T follicular helper cell (primary cell): Measurements from ENCODE around the gene NOS1AP.

Experiments
- DNase-seq: peaks from one replicate; pipeline ENCODE4 v3.0.0-alpha.2; 2020; ENCODE audit warnings: low read depth

Gene NOS1AP

GRCh38 chr1:162367772-162368171, 298.3 kb downstream of the NOS1AP start:
- no peak for DNase-seq

DNA sequence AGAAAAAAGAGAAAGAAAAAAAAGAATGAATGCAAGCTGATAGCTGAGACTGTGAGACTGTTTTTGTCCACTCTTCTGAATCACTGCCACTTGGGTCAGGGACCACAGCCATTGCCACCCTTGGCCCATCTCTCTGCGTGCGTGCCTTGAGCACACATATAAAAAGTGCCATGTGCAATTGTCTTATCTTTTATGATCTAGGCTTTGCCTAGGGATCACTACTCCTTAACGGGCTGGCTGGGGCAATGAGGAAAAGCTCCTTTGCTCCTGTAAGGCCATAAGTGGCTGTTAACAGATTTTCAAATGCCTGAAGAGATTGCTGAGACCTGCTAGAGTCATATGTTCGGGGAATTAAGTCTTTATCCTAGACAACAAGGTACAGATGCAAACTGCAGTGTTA, 299.0 kb downstream of the NOS1AP start:
- DNase-seq, result no peak

- no peak for DNase-seq
These were observed 300.1 kb downstream of the NOS1AP start for GRCh38 chr1:162369571-162369970.

DNA sequence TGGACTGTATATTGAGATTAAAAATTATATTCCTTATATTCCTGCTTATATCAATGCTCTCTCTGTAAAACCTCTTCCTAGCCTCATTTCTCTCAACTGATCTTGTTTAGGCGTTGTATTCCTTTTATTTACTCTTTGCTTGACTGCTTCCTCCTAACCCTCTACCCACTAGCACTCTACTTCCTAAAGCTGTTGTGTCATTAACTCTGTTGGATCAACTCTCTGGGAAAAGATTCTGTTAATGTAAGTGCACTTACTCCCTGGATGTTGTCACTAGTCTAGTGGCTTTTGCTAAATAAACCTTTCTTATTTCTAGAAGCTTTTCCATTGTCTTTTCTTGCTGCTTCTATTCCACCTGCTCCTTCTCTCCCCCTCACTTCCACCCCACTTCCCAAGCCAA, 300.7 kb downstream of the NOS1AP start:
- no peak for DNase-seq

DNA sequence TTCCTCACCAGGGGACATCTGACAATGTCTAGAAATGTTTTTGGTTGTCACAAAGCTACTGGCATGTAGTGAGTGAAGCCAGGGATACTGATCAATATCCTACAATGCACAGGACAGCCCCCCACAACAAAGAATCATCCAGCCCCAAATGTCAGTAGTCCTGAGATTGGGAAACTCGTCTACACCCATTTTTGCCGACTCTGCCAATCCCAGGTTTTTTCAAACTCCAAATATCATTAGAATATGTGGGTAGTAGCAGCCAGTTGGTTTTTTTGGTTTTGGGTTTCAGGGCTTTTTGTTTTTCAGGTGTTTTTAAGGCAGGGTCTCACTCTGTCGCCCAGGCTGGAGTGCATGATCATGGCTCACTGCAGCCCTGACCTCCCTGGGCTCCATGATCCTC, 301.2 kb downstream of the NOS1AP start:
- DNase-seq, result no peak

GRCh38 chr1:162371611-162372010, 302.1 kb downstream of the NOS1AP start:
- no peak for DNase-seq

GRCh38 chr1:162372159-162373071, 302.9 kb downstream of the NOS1AP start:
- DNase-seq, result no peak

- no peak for DNase-seq
These were observed 303.6 kb downstream of the NOS1AP start for GRCh38 chr1:162373072-162373427.

DNA sequence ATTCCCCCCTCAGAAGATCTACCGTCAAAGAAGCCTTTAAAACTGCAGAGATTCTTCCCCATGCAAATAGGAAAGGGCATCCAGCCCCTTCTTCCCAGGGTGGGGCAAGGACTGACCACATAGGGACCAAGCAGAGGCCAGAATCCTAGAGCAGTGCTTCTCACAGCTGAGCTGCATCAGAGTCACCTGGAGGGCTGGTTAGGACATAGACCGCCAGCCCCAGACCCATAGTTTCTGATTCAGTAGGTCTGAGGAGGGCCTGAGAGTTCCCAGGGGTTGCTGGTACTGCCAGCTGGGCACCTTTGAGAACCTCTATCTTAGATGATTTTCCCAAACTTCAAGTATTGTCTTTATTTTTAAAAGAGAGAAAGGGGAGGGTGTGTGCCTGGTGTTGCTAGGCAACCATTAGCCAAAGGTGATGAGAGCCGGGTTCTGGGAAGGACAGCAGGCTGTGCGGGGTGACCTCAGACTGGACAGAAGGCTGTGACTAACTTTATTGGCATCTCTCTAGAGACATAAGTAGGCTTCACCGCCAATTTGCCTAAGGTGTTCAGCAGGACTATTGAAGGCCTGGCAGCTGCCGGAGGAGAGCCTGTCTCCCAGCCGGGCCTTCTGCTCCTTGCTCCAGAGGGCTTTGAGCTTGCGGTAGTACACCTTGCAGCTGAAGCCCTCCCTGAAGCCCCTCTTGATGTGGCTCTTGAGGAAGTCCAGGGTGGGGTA, 304.2 kb downstream of the NOS1AP start:
- no peak for DNase-seq

- no peak for DNase-seq
These were observed 304.9 kb downstream of the NOS1AP start for GRCh38 chr1:162374406-162374805.

DNA sequence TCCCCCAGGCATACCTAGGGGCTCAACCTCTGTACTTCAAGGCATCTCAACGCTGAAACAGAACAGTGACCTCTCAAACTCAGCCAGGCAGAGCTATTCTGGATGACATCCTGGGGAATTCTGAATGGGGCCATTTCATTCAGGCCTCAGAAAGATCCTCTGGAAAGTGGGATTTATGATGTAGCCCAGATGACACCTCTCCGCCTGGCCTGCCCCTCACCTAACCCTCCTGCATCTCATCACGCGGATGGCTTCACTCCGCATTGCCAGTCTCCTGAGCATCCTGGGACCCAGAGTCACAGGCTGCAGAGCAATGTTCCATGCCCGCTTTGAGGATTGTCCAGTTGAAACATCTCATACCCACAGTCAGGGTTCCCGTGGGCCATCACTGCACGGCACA, 306.0 kb downstream of the NOS1AP start:
- DNase-seq, result no peak

DNA sequence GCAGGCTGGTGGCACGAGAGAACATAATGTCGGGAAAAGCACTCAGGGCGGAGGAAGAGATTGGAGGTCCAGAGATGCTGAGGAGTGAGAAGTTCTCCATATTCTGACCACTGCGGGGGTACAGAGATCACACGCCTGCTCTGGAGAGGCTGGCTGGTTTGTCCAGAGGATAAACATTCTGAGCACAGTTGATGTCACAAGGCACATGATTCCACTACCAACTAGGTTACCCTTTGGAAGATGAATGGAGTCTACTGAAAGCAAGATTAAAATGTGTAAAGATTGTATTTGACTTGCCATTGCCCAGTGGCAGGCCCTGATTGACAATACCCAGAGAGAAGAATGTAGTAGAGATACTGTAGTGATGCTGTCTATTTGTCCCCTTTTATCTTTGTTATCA, 307.2 kb downstream of the NOS1AP start, which contains the start of gene SPATA46:
Gene SPATA46, minus strand, starts transcription at position 164 of the 400 bp plus-strand sequence. Its CDS starts 64 bp downstream, at position 100.
- DNase-seq, result no peak

GRCh38 chr1:162380061-162380846, 310.8 kb downstream of the NOS1AP start:
- no peak for DNase-seq

DNA sequence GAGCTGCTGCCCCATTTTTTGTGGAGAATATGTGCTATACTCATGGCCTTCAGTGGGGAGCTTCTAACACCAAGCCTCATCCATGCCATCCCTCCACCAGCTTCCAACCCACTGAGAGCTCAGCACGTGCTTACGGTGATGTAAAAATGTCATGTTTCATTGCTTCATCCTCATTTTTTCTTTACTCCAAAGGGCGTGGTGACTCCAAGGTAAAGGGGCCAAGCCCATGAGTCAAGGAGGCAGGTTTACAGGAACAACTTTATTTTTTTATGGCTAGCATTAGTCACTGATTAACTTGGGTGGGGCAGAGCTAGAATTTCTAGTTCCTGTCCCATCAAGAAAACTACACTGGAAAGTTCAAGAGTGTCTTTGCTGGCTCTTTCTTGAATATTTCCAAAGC, 311.9 kb downstream of the NOS1AP start, which contains the start of gene C1orf226:
Gene C1orf226, plus strand, starts transcription at position 346 of the 400 bp plus-strand sequence. CDS start 174 bp downstream, outside the sequence.
- DNase-seq, result no peak

- no peak for DNase-seq
These were observed 312.7 kb downstream of the NOS1AP start for GRCh38 chr1:162381941-162382750.

- DNase-seq, result no peak
These were observed 313.6 kb downstream of the NOS1AP start for GRCh38 chr1:162383091-162383490.

DNA sequence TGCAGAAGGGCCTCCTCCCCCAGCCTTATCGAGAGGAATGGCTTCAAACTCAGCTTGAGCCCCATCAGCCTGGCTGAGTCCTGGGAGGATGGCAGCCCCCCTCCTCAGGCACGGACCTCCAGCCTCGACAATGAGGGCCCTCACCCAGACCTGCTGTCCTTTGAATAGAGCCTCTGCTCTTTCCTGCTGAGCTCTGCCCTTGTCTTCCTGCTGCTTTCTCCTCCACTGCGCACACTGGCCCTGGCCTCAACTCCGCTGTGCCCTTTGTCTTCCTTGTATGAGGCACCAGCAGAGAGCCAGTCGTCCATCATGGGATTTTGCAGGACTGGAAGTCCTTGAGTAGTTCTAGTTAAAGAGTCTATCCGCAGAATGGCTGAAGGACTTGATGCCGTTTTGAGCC, 314.0 kb downstream of the NOS1AP start:
- no peak for DNase-seq

DNA sequence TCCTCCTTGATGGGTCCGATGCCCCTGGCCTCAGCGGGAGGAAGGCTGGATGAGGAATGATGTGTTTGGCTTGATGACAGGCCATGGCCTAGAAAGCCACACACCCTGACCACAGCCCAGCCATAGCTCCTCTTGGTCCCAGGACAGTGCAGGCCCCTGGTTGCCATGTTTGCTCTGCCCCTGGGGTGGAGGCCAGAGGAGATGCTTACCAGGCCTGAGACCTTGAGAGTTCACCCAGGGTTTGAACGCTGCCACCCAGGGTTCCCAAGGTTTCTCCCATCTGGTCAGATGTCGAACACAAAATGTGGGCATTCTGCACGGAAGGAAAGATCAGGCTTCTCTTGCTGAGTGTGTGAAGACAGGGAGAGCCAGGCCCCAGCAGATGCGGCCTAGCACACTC, 314.6 kb downstream of the NOS1AP start:
- DNase-seq, result no peak

DNA sequence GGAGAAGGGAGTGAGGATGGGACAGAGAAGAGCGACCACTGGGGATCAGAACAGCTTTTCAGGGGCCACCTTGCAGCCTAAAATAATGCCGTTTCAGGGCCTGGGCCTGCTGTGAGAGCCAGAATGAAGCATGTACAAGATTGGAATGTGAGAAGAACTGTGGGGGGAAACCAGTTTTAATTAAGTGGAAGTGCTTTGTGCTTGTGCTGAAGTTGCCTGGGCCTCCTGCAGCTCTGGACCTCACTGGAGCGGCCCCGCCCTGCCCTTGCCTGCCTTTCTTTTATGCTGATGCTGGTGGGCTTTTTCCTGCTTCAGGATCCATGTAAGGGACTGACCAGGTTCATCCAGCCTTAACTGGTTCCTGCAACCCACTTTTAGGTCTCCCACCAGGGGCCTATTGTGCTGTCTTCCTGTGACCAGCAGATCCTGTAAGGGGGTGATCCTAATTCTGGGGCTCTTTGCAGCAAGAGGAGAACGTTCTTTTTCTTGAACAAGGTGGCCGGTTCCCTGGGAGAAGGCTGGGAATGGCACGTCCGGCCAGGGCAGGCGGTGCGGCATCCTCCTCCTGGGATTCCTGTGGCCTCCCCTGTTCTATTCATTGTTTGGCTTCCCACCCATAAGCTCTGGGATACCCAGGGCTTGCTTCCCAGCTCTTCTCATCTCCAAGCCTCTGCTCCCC, 315.2 kb downstream of the NOS1AP start:
- DNase-seq, result no peak

DNA sequence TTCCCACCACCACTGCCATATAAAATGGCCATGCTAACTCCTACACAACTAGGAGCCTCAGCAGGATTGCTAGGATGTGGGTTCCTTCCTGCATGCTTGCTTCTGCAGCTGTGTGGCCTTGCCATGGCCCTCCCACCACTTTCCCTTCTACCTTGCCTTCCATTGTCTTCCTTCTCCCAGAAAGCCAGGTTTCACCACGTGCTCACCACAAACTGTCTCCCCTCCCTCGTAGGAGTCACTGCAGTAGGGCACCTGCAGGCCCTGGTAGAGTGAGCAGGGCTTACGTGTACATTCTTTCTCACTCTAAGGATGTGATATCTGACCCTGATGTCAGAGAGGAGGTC, 315.8 kb downstream of the NOS1AP start:
- no peak for DNase-seq

DNA sequence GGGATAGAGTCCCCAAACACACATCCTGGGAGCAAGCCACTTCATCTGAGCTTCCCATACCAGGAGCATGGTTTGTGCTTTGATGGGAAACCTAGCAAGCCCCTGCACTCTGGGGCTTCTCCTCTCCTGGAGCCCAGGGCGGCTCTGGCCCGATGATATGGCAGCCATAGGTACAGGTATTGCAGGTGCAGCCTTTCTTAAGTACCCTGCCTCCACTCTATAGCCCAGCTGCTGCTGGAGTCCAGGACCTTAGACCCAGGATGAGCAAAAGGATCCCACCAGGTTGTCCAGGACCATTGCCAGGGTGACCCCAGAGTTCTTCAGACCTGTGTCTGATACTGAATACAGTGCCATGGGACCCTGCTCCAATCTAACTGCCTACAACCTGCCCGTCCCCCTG, 316.2 kb downstream of the NOS1AP start:
- no peak for DNase-seq
